GM23248 (cell line): Measurements from ENCODE around the gene RNFT2.

ENCODE experiments used
- EZH2 ChIP-seq: fragments of 200-600 bp; sonication (generic); IDR thresholded peaks from 2 replicates; pipeline ENCODE4 v1.6.1; 2018; ENCODE audit warnings: antibody characterized with exemption, mild to moderate bottlenecking; ENCODE audit not compliant: insufficient read depth, poor library complexity, severe bottlenecking
- EZH2phosphoT487 ChIP-seq: fragments of 200-600 bp; sonication (generic); IDR thresholded peaks from 2 replicates; pipeline ENCODE4 v1.6.1; 2018; ENCODE audit warnings: antibody characterized with exemption, moderate library complexity, mild to moderate bottlenecking, low read depth; ENCODE audit not compliant: insufficient read depth

DNA sequence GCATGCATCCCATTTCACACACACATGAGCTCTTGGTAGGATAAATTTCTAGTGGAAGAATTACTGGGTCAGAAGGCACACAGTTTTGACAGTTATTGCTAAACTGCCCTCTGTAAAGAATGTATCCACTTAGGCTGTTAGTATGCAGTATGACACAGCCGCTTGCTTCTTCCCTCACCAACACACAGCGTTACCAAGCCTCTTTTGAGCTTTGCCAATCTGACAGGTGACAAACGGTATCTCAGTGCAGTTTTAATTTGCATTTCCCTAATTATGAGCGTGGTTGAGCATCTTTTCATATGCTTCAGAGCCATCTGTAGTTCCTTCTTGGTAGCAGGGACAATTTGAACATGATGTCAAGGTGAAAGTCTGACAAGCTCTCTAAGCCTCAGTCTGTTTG is 100.2 kb downstream of the RNFT2 start:
- TF ChIP-seq EZH2 (no peak), EZH2phosphoT487 (no peak)
